DMS53 treated with DMSO at 0.1 percent for 48 hours (cell line): ENCODE data around the gene ZC3H12A.

Source experiments
- DNase-seq: peaks from one replicate; lab custom pipeline; 2025; ENCODE audit not compliant: unreplicated experiment; lab: John Stamatoyannopoulos, UW

Gene ZC3H12A

DNA sequence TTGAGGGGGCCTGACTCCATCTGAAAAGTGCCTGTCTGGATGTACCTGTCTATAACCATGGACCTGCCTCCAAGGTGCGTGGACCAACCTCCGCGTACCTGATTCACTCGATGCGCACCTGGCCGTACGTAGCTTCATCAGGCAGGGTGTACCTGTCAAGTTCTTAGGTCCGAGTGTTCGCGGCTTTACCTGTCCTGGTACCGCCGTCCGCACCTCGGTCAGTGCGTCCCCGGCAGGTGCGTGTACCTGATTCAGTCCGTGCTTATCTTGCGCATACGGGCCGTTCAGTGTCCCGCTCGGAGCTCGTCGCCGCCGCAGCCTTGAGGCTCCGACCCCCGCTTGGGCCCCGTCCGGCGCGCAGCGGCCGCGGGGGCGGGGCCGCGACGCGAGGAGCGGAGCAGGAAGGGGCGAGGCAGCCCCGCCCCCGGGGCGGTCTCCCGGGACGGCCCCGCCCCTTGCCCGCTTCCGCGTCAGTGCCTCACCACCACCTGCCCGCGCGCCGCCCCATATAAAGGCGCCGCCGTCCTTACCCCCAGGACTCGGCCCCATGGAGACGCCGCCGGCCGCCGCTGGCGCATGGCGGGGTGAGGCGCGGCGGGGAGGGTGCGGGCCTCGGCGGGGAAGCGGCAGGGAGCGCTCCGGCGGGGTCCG, at the start of gene ZC3H12A:
Gene ZC3H12A, plus strand, starts transcription at position 535 of the 651 bp plus-strand sequence. CDS start 917 bp downstream, outside the sequence.
- DNase-seq, result peak; percentile 68

DNA sequence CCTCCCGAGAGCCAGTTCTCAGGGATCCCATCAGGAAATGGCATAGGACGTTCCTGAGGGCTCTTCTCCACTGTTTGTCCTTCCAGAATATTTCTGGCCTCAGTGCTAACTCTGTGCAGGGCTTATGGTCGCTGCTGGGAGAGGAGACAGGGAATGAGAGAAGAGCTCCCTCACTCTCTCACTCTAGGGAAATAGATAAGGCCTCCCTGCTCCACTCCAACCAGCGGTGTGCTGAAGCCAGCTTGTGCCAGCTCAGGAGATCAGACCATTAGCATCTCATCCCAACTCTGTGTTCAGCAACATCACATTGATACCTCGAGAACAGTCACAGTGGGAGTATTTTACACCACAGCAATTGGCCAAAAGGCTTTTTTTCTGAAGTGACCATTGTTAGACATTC, 49.2 kb upstream of the ZC3H12A start:
- no peak for DNase-seq

DNA sequence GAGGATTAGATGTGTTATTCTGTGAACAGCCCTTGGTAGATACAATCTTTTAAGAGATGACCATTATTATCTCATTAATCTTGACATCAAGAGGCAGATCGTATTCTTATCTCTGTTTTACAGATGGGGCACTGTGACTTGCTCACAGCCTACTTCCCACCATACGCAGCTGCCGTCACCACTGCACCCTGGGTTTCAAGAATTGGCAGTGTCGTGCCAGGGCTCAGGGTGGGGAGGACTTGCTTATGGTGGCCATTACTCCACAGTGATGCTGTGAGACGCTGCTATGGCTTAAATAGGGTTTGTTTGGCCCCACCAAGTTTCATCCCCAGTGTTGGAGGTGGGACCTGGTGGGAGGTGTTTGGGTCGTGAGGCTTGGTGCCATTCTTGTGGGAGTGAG, 45.4 kb upstream of the ZC3H12A start:
- no peak for DNase-seq

DNA sequence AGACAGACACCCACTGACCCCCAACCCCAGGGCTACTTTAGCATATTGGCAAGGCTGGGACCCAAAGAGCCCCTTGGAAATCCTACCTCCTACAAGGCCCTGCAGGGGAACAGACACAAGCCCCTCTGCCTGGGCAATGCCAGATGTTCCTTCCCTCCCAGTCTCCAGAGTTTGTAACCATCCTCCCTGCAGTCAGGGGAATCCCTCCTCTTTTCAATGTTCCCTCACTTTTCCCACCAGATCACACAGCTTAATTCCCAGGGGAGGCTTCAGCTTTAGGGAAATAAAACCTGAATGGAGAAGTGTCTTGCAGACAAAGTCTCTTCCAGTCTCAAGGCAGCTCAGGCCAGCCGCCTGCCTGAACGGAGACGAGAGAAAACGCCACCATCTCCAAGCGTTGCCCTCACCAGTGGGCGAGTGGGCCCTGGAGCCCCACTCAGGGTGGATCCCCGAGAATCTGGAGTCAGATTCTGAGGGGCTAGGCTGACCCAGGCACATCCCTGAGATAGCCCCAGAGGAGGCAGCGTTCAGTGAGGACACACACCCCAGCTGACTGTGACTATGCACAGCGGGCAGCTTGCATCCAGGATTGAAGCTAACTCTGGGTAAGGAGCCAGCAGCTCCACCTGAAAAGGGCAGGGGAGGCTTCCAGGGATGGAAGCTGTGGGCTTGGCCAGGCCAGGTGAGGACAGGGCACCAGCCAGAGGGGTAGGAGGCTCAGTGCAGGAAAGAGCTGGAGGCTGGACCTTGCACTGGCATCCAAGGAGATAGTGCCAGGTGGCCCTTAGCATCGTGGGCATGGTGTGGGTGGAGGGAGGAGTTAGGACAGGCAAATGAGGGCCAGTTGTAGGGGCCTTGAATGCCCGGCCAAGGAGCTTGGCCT, 44.0 kb upstream of the ZC3H12A start:
- DNase-seq, result no peak

DNA sequence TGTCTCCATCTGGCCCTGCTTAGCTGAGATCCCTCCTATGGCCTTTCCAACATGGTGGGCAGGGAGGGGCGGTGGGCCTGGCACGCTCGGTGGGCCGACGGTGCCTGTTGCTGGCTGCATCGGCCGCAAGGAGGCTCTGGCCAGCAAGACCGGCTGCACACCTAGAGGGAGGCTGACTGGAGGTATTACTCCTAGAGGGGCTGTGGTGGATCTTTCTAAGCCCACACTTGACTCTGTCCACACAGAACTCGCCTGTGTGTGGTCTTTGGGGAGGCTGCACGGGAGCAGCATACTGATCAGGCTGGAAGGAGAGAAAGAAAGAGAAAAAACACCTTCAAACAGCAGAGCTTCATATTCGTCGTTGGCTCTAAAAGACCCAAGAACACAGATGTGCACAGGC, 41.7 kb upstream of the ZC3H12A start:
- no peak for DNase-seq

DNA sequence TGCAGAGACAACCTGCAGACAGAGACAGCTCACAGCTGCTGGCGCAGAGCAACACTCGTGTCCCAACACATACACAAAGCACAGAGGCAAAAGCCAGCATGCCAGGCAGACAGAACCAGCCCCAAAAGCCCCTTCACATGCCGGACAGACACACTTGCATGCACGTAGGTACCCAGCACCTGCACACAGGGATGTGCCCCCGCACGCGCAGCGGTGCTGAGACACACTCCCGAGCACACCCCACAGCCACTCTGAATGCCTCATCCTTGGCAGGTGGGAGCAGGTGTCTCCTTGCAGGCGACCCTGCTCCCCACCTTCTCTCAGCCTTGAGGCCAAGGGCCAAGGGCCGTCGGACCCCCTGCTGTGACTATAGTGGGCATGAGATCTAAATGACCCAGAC, 41.2 kb upstream of the ZC3H12A start:
- no peak for DNase-seq

DNA sequence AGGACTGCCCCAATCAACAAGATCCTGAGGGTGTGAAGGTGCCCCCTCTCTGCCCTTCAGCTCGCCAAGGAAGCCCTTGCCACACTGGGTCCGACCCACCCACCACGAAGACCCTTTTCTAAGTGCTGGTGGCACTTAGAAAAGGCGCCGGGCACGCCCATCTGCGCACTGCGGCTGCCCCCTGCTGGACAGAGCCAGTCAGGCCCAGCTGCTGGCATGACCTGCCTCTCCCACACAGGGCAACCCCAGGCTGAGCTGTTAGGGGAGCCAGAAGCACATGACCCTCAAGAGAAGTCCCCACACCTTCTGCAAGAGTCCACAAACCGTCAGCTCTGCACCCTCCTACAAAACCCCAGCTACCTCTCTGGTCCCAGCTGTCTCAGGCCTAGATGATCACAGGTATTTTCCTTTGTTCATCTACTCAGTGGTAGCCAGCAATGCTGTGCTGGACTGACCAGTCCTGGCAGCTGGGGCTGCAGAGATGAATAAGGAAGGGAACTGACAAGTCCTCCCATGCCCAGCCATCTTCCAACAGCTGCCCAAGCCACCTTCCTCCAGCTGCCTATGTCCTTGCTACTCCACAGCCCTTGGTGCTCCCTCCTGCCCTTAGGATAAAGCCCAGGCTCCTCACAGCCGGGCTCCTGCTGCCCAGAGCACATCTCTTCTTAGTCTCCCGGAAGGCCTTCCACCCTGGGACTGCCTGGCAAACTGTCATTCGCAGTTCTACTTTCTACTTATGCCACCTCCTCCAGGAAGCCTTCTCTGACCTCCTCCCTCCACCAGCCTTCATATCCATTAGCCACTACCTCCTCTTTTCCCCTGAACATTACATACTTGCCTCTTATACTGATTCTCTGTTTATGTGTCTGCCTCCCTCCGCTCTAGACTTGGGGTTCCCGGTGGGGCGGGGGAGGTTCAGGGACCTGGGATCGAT, 39.8 kb upstream of the ZC3H12A start:
- DNase-seq, result peak; percentile 9

DNA sequence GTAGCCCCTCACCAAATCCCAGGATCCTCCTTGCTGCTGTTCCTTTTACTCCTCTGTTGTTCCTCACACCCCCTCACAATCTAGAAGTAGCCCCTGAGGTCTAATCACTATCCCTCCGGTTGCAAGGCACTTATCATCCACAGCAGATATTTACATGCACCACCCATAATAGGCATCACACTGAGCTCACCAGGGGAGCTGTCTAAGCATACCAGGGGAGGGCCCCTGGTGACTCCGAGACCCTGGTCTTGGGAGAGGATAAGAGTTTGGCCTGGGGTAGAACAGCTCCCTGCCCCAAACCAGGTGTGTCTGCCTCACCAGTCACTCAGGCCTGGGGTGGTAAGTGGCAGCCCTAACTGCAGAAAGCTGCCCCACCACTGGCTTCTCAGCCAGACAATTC, 37.3 kb upstream of the ZC3H12A start:
- no peak for DNase-seq

DNA sequence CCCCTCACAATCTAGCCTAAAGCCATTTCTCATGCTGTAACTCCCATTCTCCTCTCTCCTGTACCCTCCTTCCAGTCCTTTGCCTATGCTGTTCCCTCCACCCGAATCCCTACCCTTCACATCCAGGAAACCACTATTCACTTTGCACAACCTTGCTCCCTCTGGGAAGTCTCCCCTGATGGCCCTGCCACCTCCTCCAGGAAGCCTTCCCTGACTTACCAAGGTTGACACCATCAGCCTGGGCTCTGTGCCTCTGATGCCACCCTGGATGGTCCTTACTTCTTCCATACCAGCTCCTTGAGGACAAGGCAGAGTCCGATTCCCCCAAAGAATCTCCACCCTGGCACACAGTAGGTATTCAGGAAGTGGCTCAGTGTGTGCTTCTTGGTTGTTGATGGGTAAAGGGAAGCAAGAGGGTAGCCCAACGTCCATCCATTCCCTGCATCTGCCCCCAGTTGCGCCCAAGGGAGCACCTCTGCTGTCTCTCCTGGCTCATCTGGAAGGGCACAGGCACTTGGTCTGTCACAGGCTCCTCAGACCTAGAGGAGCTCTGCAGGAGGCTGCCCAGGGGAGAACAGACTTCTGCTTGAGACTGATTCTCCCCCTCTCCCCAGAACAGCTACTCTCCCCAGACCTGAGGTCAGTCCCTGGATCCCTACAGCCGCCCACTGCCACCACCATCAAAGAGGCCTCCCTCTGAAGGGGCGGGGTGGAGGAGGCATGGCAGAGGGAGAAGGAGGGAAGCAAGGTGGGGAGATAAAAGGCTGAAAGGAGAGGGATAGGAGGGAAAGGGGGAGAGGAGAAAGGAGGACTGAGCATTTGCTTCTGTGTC, 36.1 kb upstream of the ZC3H12A start:
- no peak for DNase-seq

DNA sequence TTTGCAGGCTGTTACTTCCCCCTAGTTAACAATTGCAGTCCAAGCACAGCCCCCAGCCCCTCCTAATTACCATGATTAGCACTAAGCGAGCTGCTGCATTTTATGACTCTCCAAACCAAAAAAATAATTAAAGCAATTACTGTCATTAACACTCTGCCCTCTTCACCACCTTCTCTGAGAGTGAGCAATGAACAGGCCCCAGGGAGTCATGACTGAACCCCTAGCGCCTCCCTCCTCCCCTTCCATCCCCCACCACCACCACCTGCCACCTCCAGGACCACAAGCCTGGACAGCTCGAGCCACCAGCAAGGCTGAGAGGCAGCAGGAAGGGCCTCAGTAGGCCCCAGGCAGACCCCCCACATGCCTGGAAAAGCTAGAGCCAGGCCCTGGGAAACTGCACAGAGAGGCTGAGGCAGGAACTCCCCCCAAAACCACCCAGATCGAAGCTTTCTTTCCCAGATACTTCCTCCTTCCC, 35.5 kb upstream of the ZC3H12A start:
- no peak for DNase-seq

DNA sequence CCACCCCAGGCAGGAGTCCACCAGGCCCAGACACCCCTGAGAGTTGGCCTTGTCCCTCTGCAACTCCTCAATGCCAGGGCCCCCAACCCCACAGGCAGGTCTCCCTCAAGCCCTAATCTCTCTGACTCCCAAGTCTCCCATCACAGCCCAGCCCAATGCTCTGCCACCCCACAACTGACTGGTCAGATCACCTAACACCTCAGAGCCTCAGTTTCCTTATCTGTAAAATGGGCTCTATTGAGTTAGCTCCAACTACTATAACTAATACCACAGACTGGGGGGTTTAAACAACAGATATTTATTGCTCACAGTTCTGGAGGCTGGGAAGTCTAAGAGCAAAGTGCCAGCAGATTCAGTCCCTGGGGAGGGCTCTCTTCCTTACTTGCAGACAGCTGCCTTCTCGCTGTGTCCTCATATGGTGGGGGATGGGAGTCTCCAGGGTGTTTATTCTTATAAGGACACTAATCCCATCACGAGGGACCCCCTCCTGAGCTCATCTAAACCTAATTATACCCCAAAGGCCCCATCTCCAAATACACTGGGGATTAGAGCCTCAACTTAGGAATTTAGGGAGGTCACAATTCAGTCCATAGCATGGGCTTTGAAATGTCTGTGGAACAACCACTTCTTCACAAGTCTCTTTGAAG, 34.9 kb upstream of the ZC3H12A start:
- DNase-seq, result no peak

DNA sequence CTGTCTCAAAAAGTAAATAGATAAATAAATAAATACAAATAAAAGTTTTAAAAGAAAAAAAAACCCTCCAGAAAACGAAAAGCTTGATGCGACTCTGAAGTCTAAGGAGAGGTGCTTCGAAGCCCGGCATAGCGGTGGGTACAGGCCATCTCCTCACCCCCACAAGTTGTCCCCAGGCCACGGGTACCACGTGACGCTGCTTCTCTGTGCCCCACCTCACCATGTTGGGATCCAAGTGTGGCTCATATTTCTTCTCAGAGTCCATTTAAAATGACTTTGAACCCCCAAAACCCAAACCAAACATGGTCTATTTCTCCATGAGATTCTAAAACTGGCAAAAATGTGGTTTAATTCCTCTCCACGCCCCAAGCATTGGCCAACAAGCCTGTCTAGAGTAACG, 32.9 kb upstream of the ZC3H12A start:
- no peak for DNase-seq

DNA sequence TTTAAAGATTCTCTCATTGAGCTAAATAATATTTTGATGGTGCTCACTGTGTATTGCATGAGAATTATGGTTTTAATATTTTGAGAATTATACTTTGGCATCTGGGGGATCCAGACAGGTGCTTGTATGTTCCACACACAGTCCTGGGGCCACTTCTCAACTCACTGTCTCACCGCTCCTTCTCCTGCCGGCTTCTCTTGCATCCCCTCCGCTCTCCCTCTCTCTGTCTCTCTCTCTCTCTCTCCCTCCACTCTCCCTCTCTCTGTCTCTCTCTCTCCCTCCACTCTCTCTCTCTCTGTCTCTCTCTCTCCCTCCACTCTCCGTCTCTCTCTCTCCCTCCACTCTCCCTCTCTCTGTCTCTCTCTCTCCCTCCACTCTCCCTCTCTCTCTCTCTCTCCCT, 32.2 kb upstream of the ZC3H12A start:
- no peak for DNase-seq

DNA sequence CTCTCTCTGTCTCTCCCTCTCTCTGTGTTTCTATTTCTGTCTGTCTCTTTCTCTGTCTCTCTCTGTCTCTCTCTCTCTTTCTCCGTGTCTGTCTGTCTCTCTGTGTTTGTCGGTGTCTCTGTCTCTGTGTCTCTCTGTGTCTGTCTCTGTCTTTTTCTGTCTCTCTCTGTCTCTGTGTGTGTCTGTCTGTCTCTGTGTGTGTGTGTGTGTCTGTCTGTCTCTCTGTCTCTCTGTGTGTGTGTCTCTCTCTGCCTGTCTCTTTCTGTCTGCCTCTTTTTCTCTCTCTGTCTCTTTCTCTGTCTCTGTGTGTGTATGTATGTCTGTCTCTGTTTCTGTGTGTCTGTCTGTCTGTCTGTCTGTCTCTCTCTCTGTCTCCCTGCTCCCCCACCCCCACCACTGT, 31.7 kb upstream of the ZC3H12A start:
- no peak for DNase-seq

DNA sequence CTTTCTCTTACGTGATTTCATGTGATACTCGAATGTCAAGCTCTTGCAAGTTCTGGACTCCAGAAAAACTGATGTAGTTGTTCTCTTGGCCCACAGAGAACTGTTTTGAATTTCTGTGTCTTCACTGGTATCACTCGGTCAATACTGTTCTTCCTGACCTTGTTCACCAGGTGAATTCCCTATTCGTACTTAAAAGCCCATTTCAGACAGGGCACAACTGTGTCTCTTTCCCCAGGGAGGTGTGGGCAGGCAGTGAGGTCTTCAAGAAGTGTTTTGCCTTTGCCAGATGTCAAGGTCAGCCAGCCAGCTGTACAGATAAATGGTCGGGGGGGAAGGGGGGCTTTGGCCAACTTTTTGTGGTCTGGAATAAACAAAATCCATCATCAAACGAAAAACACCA, 27.5 kb upstream of the ZC3H12A start:
- no peak for DNase-seq

DNA sequence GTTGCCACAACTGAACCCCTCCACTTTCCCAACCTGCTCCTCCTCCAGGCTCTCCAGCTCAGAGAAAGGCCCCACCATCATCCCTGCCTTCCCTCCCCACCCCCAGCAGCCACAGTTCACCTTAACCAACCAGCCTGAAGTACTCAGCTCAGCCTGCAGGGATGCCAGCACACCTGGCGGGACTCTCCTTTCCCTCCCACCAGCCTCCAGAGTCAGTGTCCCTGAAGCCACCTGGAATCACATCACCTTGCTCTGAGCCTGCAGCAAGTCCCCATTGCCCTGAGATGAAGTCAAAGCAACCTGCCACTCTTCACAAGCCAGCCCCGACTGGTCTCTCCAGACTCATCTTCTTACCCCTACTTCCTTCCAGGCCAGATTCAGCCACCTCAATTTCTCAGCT, 26.2 kb upstream of the ZC3H12A start:
- DNase-seq, result no peak

DNA sequence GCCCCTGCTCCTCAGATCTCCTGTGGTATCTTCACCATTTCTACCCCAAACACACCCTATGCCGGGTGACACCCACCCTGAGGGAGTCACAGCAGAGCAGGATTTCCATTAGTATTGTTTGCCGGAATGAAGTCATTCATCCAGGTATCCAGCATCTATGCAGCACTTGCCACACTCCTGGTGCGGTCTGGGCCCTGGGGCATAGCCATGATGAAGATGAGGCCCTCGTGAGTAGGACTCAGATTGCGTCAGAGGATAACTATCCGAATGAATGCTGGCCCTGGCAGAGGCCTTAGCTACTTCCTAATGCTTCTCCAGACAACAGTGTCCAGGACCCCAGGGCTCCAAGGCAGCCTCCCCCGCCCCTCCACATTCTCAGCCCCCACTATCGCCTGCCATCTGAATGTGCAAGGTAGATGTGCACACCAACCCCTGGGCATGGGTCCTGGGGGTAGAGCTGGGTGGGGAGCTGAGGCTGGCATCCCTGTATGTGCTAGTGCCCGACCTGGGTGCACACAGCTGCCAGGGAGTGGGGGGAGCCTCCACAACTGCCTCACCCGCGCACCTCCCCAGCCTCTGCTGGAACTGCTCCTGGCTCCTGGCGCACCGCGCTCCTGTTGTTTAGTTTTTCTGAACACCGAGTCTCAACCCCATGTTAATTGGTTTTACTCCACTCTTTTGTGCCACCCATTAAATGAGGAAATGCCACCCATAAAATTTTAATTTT, 25.5 kb upstream of the ZC3H12A start:
- no peak for DNase-seq

DNA sequence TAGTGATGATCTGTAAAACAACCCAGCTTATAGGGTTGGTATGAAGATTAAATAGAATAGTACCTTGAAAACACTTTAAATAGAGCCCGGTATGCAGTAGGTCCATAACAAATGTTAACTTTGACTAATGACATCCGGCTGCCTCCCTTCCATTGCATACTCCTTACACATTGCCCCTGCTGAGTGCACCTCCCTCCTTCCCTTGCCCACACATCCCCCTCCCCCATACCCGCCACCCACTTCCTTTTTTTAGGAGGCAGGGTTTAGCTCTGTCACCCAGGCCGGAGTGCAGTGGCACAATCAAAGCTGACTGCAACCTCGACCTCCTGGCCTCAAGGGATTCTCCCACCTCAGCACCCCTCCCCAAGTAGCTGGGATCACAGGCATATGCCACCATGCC, 24.4 kb upstream of the ZC3H12A start:
- no peak for DNase-seq

DNA sequence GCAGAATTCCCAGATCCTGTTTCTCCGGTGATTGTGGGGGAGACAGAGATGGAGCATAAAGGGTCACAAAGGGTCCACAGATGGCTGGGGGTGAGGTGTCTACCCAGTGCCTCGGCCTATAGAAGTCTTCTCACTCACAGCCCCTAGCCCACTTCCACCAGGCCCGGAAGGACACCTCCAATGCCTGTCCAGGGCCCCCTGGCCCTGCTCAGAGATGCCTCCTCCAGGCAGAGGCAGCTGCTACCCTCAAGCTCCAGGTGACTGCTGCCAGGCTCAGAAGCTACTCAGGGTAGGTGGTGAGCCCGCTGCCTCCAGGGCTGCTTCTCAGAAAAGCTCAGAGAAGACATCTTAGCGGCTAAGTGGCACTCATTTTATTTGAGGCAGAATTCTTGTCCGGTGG, 22.0 kb upstream of the ZC3H12A start:
- DNase-seq, result no peak
